RWPE2 (cell line): Measurements from ENCODE around the gene DCPS.

Source experiments
- ATAC-seq: fragments of 200-7000 bp; cut with Tn5 transposase; 3 replicates; pipeline ENCODE4 v1.9.1; 2021; ENCODE audit warnings: low read depth
- DNase-seq: peaks from one replicate; pipeline ENCODE4 v3.0.0-alpha.2; 2020; ENCODE audit warnings: low spot score
- H3K27ac ChIP-seq: fragments of 450-650 bp; 2 replicates; pipeline ENCODE4 v1.5.1; 2017; ENCODE audit warnings: mild to moderate bottlenecking; ENCODE audit not compliant: poor library complexity, severe bottlenecking
- H3K27me3 ChIP-seq: fragments of 250-450 bp; sonication (Bioruptor Pico); 2 replicates; pipeline ENCODE4 v1.5.1; 2021; ENCODE audit warnings: mild to moderate bottlenecking, moderate library complexity; ENCODE audit not compliant: insufficient read depth, poor library complexity, severe bottlenecking
- H3K36me3 ChIP-seq: fragments of 250-450 bp; sonication (Bioruptor Pico); 2 replicates; pipeline ENCODE4 v1.5.1; 2020; ENCODE audit warnings: low read depth, mild to moderate bottlenecking, moderate library complexity
- H3K4me1 ChIP-seq: fragments of 250-450 bp; sonication (Bioruptor Pico); 2 replicates; pipeline ENCODE4 v1.5.1; 2021; ENCODE audit warnings: mild to moderate bottlenecking, moderate library complexity; ENCODE audit not compliant: insufficient read depth, poor library complexity, severe bottlenecking
- H3K4me3 ChIP-seq: fragments of 250-450 bp; sonication (Bioruptor Pico); 2 replicates; pipeline ENCODE4 v1.5.1; 2021; ENCODE audit warnings: mild to moderate bottlenecking, moderate library complexity; ENCODE audit not compliant: severe bottlenecking
- H3K9me3 ChIP-seq: fragments of 250-450 bp; sonication (Bioruptor Pico); 2 replicates; pipeline ENCODE4 v1.5.1; 2021; ENCODE audit warnings: mild to moderate bottlenecking, moderate library complexity; ENCODE audit not compliant: severe bottlenecking
- CTCF ChIP-seq: fragments of 450-650 bp; IDR thresholded peaks from one replicate; pipeline ENCODE4 v1.5.1; 2017; ENCODE audit warnings: mild to moderate bottlenecking, moderate library complexity; ENCODE audit not compliant: poor library complexity, severe bottlenecking

The DCPS gene

GRCh38 chr11:126322996-126323395 is 19.1 kb downstream of the DCPS start:
- peaks cover 15% of the 10 kb centered on the region for H3K4me1 ChIP-seq
- H3K27ac ChIP-seq, result no peak overlapping the region
- TF ChIP-seq CTCF, result no peak
- no peaks in the 10 kb centered on the region for H3K36me3 ChIP-seq
- ATAC-seq, result no peak
- H3K27me3 ChIP-seq, result no peaks in the 10 kb centered on the region
- no peak overlapping the region for H3K4me3 ChIP-seq
- DNase-seq, result no peak
- H3K9me3 ChIP-seq, result no peaks in the 10 kb centered on the region

GRCh38 chr11:126327281-126328000 is 23.6 kb downstream of the DCPS start:
- DNase-seq (no peak), ATAC-seq (no peak)
- H3K27ac ChIP-seq, result no peak overlapping the region
- no peaks in the 10 kb centered on the region for H3K36me3 ChIP-seq
- no peaks in the 10 kb centered on the region for H3K27me3 ChIP-seq
- TF ChIP-seq CTCF, result no peak
- H3K9me3 ChIP-seq, result no peaks in the 10 kb centered on the region
- H3K4me1 ChIP-seq, result peaks cover 5% of the 10 kb centered on the region
- no peak overlapping the region for H3K4me3 ChIP-seq

- Histone ChIP-seq H3K27me3 (no peaks in the 10 kb centered on the region), H3K4me1 (peaks cover 7% of the 10 kb centered on the region), H3K36me3 (no peaks in the 10 kb centered on the region), H3K27ac (no peak overlapping the region), H3K9me3 (no peaks in the 10 kb centered on the region), H3K4me3 (no peak overlapping the region)
- no peak for ATAC-seq
- DNase-seq, result no peak
- TF ChIP-seq CTCF, result no peak
Measured at GRCh38 chr11:126328001-126328390, 24.1 kb downstream of the DCPS start.

GRCh38 chr11:126328444-126328843 is 24.6 kb downstream of the DCPS start:
- H3K36me3 ChIP-seq, result no peaks in the 10 kb centered on the region
- H3K4me1 ChIP-seq, result peaks cover 7% of the 10 kb centered on the region
- H3K27me3 ChIP-seq, result no peaks in the 10 kb centered on the region
- H3K27ac ChIP-seq, result no peak overlapping the region
- no peaks in the 10 kb centered on the region for H3K9me3 ChIP-seq
- no peak for ATAC-seq
- no peak overlapping the region for H3K4me3 ChIP-seq
- no peak for DNase-seq
- TF ChIP-seq CTCF, result no peak

GRCh38 chr11:126328938-126329643 is 25.2 kb downstream of the DCPS start:
- H3K27me3 ChIP-seq, result no peaks in the 10 kb centered on the region
- no peak overlapping the region for H3K4me3 ChIP-seq
- H3K9me3 ChIP-seq, result no peaks in the 10 kb centered on the region
- H3K4me1 ChIP-seq, result peaks cover 7% of the 10 kb centered on the region
- DNase-seq (no peak), ATAC-seq (no peak)
- H3K27ac ChIP-seq, result no peak overlapping the region
- no peak for TF ChIP-seq CTCF
- H3K36me3 ChIP-seq, result no peaks in the 10 kb centered on the region
